ENCODE results near the gene LPIN1. TPM values are rescaled to one million over a fixed set of nuclear protein-coding genes. Genes with fewer than 3 reads are reported as not detected.

LPIN1 gene
- total RNA-seq, 1 experiment from 2014 or later = 43.1 TPM

GRCh38 chr2:11722292-11723060 is 24.0 kb upstream of the LPIN1 start:
- intact Hi-C loops (cut with micrococcal nuclease; ENCODE audit: unreplicated experiment) = no loop called here
- POLR2A ChIA-PET (ENCODE audit: unreplicated experiment) = interaction anchor here (0.6 kb wide), 1 partner anchor 76 kb away, joined by 7 read pairs; no protein-coding TSS in a partner anchor

GRCh38 chr2:11723061-11723371 is 23.4 kb upstream of the LPIN1 start:
- Histone ChIP-seq H4K20me1 (ENCODE audit: insufficient read depth) (no peaks in the 10 kb centered on the region), H3F3A (ENCODE audit: insufficient read depth, low read depth) (no peaks in the 10 kb centered on the region; the same call in 1 of the 2 replicates), H3K27ac (no peak overlapping the region), H3K9me2 (ENCODE audit: insufficient read depth) (no peaks in the 10 kb centered on the region), H3K4me1 (replicated peaks; ENCODE audit: insufficient read depth) (no peaks in the 10 kb centered on the region), H3K27me3 (ENCODE audit: insufficient read depth, low read depth) (no peaks in the 10 kb centered on the region), H3K36me3 (ENCODE audit: low read depth) (no peaks in the 10 kb centered on the region), H3K4me2 (no peak overlapping the region), H3K4me3 (no peak overlapping the region), H3K9me3 (ENCODE audit: insufficient read depth, low read depth) (no peaks in the 10 kb centered on the region), H3K79me2 (ENCODE audit: low read depth) (no peaks in the 10 kb centered on the region), H2AFZ (no peak overlapping the region)
- BruUV-seq (replicated peaks) = no TSS peak
- ChIA-PET POLR2A (ENCODE audit: unreplicated experiment) (no interaction called here), CTCF (no interaction called here)
- TF ChIP-seq CTCF (conservative IDR thresholded peaks at IDR 0.05) (no peak), EZH2 (IDR thresholded peaks at IDR 0.05; ENCODE audit: low read depth) (no peak)
- DNase-seq = no peak
- intact Hi-C loops (cut with micrococcal nuclease; ENCODE audit: unreplicated experiment) = no loop called here

More at GRCh38 chr2:11722292-11723060, 24.0 kb upstream of the LPIN1 start:
- no peak for DNase-seq
- H3K4me3 ChIP-seq = no peak overlapping the region
- no peaks in the 10 kb centered on the region for H3K9me2 ChIP-seq (ENCODE audit: insufficient read depth)
- no peaks in the 10 kb centered on the region for H3K4me1 ChIP-seq (replicated peaks; ENCODE audit: insufficient read depth)
- CTCF ChIA-PET = interaction anchor here (0.6 kb wide), 1 partner anchor 13 kb away, joined by 3 read pairs; no protein-coding TSS in a partner anchor
- H2AFZ ChIP-seq = no peak overlapping the region
- H3K27ac ChIP-seq = no peak overlapping the region
- H3K4me2 ChIP-seq = no peak overlapping the region
- no peaks in the 10 kb centered on the region for H4K20me1 ChIP-seq (ENCODE audit: insufficient read depth)
- H3K27me3 ChIP-seq (ENCODE audit: insufficient read depth, low read depth) = no peaks in the 10 kb centered on the region
- no TSS peak for BruUV-seq (replicated peaks)
- no peaks in the 10 kb centered on the region for H3K9me3 ChIP-seq (ENCODE audit: insufficient read depth, low read depth)
- TF ChIP-seq EZH2 (IDR thresholded peaks at IDR 0.05; ENCODE audit: low read depth) = no peak
- no peaks in the 10 kb centered on the region for H3K36me3 ChIP-seq (ENCODE audit: low read depth)
- no peaks in the 10 kb centered on the region for H3K79me2 ChIP-seq (ENCODE audit: low read depth)
- no peaks in the 10 kb centered on the region; the same call in 1 of the 2 replicates for H3F3A ChIP-seq (ENCODE audit: insufficient read depth, low read depth)

GRCh38 chr2:11724151-11724550 is 22.3 kb upstream of the LPIN1 start:
- no TSS peak for BruUV-seq (replicated peaks)
- ChIA-PET CTCF (no interaction called here), POLR2A (ENCODE audit: unreplicated experiment) (no interaction called here)
- no peaks in the 10 kb centered on the region for H4K20me1 ChIP-seq (ENCODE audit: insufficient read depth)
- no peak for TF ChIP-seq CTCF (conservative IDR thresholded peaks at IDR 0.05)
- no peak for TF ChIP-seq EZH2 (IDR thresholded peaks at IDR 0.05; ENCODE audit: low read depth)
- H3K9me2 ChIP-seq (ENCODE audit: insufficient read depth) = no peaks in the 10 kb centered on the region
- no peak overlapping the region for H3K4me3 ChIP-seq
- no peak overlapping the region for H3K27ac ChIP-seq
- H3K27me3 ChIP-seq (ENCODE audit: insufficient read depth, low read depth) = no peaks in the 10 kb centered on the region
- H3K36me3 ChIP-seq (ENCODE audit: low read depth) = no peaks in the 10 kb centered on the region
- no peaks in the 10 kb centered on the region for H3K4me1 ChIP-seq (replicated peaks; ENCODE audit: insufficient read depth)
- no peaks in the 10 kb centered on the region for H3K9me3 ChIP-seq (ENCODE audit: insufficient read depth, low read depth)
- no peak overlapping the region for H2AFZ ChIP-seq
- no peak for DNase-seq
- intact Hi-C loops (cut with micrococcal nuclease; ENCODE audit: unreplicated experiment) = no loop called here
- H3K4me2 ChIP-seq = no peak overlapping the region
- H3F3A ChIP-seq (ENCODE audit: insufficient read depth, low read depth) = no peaks in the 10 kb centered on the region; the same call in 1 of the 2 replicates
- no peaks in the 10 kb centered on the region for H3K79me2 ChIP-seq (ENCODE audit: low read depth)

Data from PC-9 (cell line).